ENCODE measurements around the gene UBE2E3.

The UBE2E3 gene

GRCh38 chr2:180980106-180980942 is at the start of gene UBE2E3:
Gene UBE2E3 (plus strand): TSS chr2:180980605. CDS start chr2:180982043, 1,438 bp downstream.
- peak; percentile 52 for DNase-seq

- DNase-seq, result no peak
Observed at GRCh38 chr2:180931841-180932240, 48.6 kb upstream of the UBE2E3 start.

GRCh38 chr2:180933332-180933731 is 47.1 kb upstream of the UBE2E3 start:
- peak; percentile 17 for DNase-seq

GRCh38 chr2:180934911-180935310 is 45.5 kb upstream of the UBE2E3 start:
- no peak for DNase-seq

- peak; percentile 74 for DNase-seq
Observed at GRCh38 chr2:180937480-180937879, 42.9 kb upstream of the UBE2E3 start.

GRCh38 chr2:180938451-180938850 is 42.0 kb upstream of the UBE2E3 start:
- peak; percentile 6 for DNase-seq

GRCh38 chr2:180943275-180943674 is 37.1 kb upstream of the UBE2E3 start:
- DNase-seq, result no peak

- DNase-seq, result no peak
Observed at GRCh38 chr2:180944372-180944771, 36.0 kb upstream of the UBE2E3 start.

- no peak for DNase-seq
Observed at GRCh38 chr2:180947208-180947689, 33.2 kb upstream of the UBE2E3 start.

- no peak for DNase-seq
Observed at GRCh38 chr2:180949896-180950295, 30.5 kb upstream of the UBE2E3 start.

GRCh38 chr2:180952082-180952481 is 28.3 kb upstream of the UBE2E3 start:
- no peak for DNase-seq

- DNase-seq, result no peak
Observed at GRCh38 chr2:180952731-180953336, 27.6 kb upstream of the UBE2E3 start.

- no peak for DNase-seq
Observed at GRCh38 chr2:180953550-180953949, 26.9 kb upstream of the UBE2E3 start.

GRCh38 chr2:180955101-180955500 is 25.3 kb upstream of the UBE2E3 start:
- DNase-seq, result no peak

- DNase-seq, result no peak
Observed at GRCh38 chr2:180959787-180960186, 20.6 kb upstream of the UBE2E3 start.

GRCh38 chr2:180960982-180961381 is 19.4 kb upstream of the UBE2E3 start:
- no peak for DNase-seq

GRCh38 chr2:180962727-180963314 is 17.6 kb upstream of the UBE2E3 start:
- no peak for DNase-seq

- no peak for DNase-seq
Observed at GRCh38 chr2:180966378-180966777, 14.0 kb upstream of the UBE2E3 start.

- DNase-seq, result no peak
Observed at GRCh38 chr2:180969124-180969523, 11.3 kb upstream of the UBE2E3 start.

GRCh38 chr2:180970016-180970415 is 10.4 kb upstream of the UBE2E3 start:
- DNase-seq, result no peak

- DNase-seq, result no peak
Observed at GRCh38 chr2:180971811-180972210, 8.6 kb upstream of the UBE2E3 start.

- DNase-seq, result no peak
Observed at GRCh38 chr2:180975585-180975984, 4.8 kb upstream of the UBE2E3 start.

- no peak for DNase-seq
Observed at GRCh38 chr2:180978903-180979748, 1.3 kb upstream of the UBE2E3 start.
